HepG2 (cell line): ENCODE measurements around the gene AMER3. TPM values are rescaled to one million over a fixed set of nuclear protein-coding genes. Genes with fewer than 3 reads are reported as not detected.

Experiments used
- GTF3A ChIP-seq: sonication (generic); formaldehyde crosslinking; conservative IDR thresholded peaks from 2 replicates; pipeline ENCODE4 v1.4.0; 2020; ENCODE audit warnings: mild to moderate bottlenecking, missing genetic modification reagents
- GZF1 ChIP-seq: sonication (generic); formaldehyde crosslinking; IDR thresholded peaks from 2 replicates; pipeline ENCODE4 v1.5.1; 2020; ENCODE audit warnings: mild to moderate bottlenecking, missing genetic modification reagents
- HNF1A ChIP-seq, 2 experiments: sonication (generic) in 1 of 2; formaldehyde crosslinking in 1 of 2; IDR thresholded peaks; 2 replicates each; pipeline versions ENCODE4 v1.4.0 to v1.6.1; 2016 to 2020; ENCODE audit warnings: borderline replicate concordance in 1 of 2, low read depth in 1 of 2, mild to moderate bottlenecking in 1 of 2, missing genetic modification reagents in 1 of 2
- KAT2B ChIP-seq: fragments of 150-350 bp; IDR thresholded peaks from 2 replicates; pipeline ENCODE4 v1.6.1; 2014; ENCODE audit warnings: low read depth, low read length, borderline replicate concordance
- KDM5B ChIP-seq: sonication (generic); formaldehyde crosslinking; IDR thresholded peaks from 2 replicates; pipeline ENCODE4 v1.4.0; 2020; ENCODE audit warnings: missing genetic modification reagents, mild to moderate bottlenecking, borderline replicate concordance
- PRMT3 ChIP-seq: sonication (generic); formaldehyde crosslinking; IDR thresholded peaks from 2 replicates; pipeline ENCODE4 v1.8.1; 2022; ENCODE audit warnings: low read depth, mild to moderate bottlenecking, moderate library complexity, missing genetic modification reagents, borderline replicate concordance
- PTBP1 ChIP-seq: fragments of 200-400 bp; formaldehyde crosslinking; IDR thresholded peaks from 2 replicates; pipeline ENCODE4 v1.6.1; 2018; ENCODE audit warnings: low read length, low read depth; ENCODE audit not compliant: poor library complexity, severe bottlenecking
- SIN3B ChIP-seq: fragments of 150-350 bp; IDR thresholded peaks from 2 replicates; pipeline ENCODE4 v1.6.1; 2014; ENCODE audit warnings: low read length
- SMAD3 ChIP-seq: sonication (generic); formaldehyde crosslinking; IDR thresholded peaks from 2 replicates; pipeline ENCODE4 v1.4.0; 2020; ENCODE audit warnings: missing genetic modification reagents
- ZBTB20 ChIP-seq: sonication (generic); formaldehyde crosslinking; IDR thresholded peaks from 2 replicates; pipeline ENCODE4 v1.8.1; 2023; ENCODE audit warnings: missing genetic modification reagents, low read depth, mild to moderate bottlenecking, borderline replicate concordance
- ZKSCAN1 ChIP-seq: fragments of 150-350 bp; IDR thresholded peaks from 2 replicates; pipeline ENCODE4 v1.6.1; 2014; ENCODE audit warnings: low read length
- ZMAT3 ChIP-seq: sonication (generic); formaldehyde crosslinking; conservative IDR thresholded peaks from 2 replicates; pipeline ENCODE4 v1.7.0; 2021; ENCODE audit warnings: missing genetic modification reagents
- ZNF230 ChIP-seq: sonication (generic); formaldehyde crosslinking; IDR thresholded peaks from 2 replicates; pipeline ENCODE4 v1.4.0; 2020; ENCODE audit warnings: mild to moderate bottlenecking, missing genetic modification reagents
- ZNF329 ChIP-seq: sonication (generic); formaldehyde crosslinking; IDR thresholded peaks from 2 replicates; pipeline ENCODE4 v1.9.0; 2021; ENCODE audit warnings: low read depth, mild to moderate bottlenecking, missing genetic modification reagents
- ZNF496 ChIP-seq: sonication (generic); formaldehyde crosslinking; IDR thresholded peaks from 2 replicates; pipeline ENCODE4 v1.8.1; 2023; ENCODE audit warnings: mild to moderate bottlenecking, moderate library complexity, missing genetic modification reagents; ENCODE audit not compliant: insufficient replicate concordance
- ZNF672 ChIP-seq: sonication (generic); formaldehyde crosslinking; IDR thresholded peaks from 2 replicates; pipeline ENCODE4 v1.8.1; 2022; ENCODE audit warnings: missing genetic modification reagents
- polyA plus RNA-seq, 8 experiments: library from polyadenylated mRNA; depleted of rRNA in 3 of 8; stranded (reverse) in 7 of 8; unstranded in 1 of 8; fragments of >200 nt; fragmentation: Illumina TruSeq in 4 of 8; extraction: Trizol in 4 of 8; gene quantifications; 2 replicates each; pipeline versions ENCODE4 v1.2.1 to v1.2.3, GENCODE V29; 2011 to 2016; ENCODE audit warnings: low read depth in 4 of 8, missing spikeins in 1 of 8, mixed read lengths in 1 of 8; ENCODE audit not compliant: insufficient read depth in 1 of 8
- total RNA-seq, 5 experiments: library from RNA; depleted of rRNA; stranded (reverse); fragments of >200 nt; fragmentation: Illumina TruSeq; extraction: Trizol; gene quantifications; 2 replicates each; pipeline ENCODE4 v1.2.3, GENCODE V29; 2016; ENCODE audit warnings: low read depth in 1 of 5
- TF ChIP-seq, protein P1 (sequence below), 2 experiments: sonication (generic) in 1 of 2; formaldehyde crosslinking in 1 of 2; IDR thresholded peaks; 2 replicates each; pipeline versions ENCODE4 v1.5.1 to v1.6.1; 2011 to 2020; ENCODE audit warnings: borderline replicate concordance in 1 of 2, low read depth in 1 of 2, low read length in 1 of 2, mild to moderate bottlenecking in 1 of 2, missing genetic modification reagents in 1 of 2, moderate library complexity in 1 of 2
- TF ChIP-seq, protein P2 (sequence below): sonication (generic); formaldehyde crosslinking; IDR thresholded peaks from 2 replicates; pipeline ENCODE4 v1.4.0; 2020; ENCODE audit warnings: missing genetic modification reagents

Gene AMER3
- total and polyA plus RNA-seq, 2 of the 13 experiments (the other 11 are each of a cell fraction or from before 2014, with no cell fraction given): not detected

DNA sequence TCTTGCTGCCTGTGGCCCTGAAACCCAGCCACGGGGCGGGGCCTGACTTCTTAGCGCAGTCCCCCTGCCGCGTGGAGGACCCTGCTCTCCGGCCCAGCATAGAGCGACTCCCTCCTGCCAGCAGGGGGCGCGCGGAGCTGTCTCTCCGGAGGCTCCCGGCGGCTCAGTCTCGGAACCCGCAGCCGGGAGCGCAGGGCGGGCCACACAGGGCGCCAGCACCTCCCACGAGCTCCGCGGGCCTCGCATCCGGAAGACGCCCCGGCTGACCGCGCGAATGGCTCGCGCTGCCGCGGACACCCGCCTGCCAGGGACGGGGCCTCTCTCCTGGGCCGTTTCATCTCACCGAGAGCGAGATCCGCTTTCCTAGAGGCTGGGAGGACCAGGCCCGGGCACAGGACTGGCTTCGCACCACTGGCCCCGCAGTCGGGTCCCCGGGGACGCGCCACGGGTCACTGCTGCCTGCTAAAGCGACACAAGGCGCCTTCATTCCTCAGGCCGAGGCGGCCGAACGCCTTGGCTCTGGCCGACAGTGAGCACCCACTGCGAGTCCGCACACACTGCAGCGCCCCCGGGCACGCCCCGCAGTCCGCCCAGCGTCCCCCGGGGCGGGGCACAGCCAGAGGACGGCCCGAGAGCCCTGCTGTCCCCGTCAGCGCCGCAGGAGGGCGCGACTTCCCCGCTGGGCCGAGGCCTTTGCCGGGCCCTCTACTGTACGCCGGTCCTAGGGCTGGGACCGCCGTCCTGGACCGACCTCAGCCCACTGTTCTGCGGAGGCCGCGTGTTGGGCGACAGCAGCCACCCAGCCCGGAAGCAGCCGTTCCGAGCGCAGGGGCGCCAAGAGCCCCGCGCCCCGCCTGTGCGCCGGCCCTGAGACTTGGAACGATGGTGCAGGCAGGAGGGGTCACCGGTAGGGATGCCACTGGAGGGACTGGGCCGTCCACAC, 42.4 kb downstream of the AMER3 start (continued):
- TF ChIP-seq, protein P1, sequence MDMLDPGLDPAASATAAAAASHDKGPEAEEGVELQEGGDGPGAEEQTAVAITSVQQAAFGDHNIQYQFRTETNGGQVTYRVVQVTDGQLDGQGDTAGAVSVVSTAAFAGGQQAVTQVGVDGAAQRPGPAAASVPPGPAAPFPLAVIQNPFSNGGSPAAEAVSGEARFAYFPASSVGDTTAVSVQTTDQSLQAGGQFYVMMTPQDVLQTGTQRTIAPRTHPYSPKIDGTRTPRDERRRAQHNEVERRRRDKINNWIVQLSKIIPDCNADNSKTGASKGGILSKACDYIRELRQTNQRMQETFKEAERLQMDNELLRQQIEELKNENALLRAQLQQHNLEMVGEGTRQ (IDR thresholded peaks at IDR 0.05; ENCODE audit: low read depth, low read length): no peak
- TF ChIP-seq, protein P1 (CRISPR knock-in tag; IDR thresholded peaks at IDR 0.05; ENCODE audit: borderline replicate concordance): no peak
- TF ChIP-seq SIN3B: 0 out of 2 replicates have a peak, but pooled peaks have one; percentile 1
- TF ChIP-seq, protein P2, sequence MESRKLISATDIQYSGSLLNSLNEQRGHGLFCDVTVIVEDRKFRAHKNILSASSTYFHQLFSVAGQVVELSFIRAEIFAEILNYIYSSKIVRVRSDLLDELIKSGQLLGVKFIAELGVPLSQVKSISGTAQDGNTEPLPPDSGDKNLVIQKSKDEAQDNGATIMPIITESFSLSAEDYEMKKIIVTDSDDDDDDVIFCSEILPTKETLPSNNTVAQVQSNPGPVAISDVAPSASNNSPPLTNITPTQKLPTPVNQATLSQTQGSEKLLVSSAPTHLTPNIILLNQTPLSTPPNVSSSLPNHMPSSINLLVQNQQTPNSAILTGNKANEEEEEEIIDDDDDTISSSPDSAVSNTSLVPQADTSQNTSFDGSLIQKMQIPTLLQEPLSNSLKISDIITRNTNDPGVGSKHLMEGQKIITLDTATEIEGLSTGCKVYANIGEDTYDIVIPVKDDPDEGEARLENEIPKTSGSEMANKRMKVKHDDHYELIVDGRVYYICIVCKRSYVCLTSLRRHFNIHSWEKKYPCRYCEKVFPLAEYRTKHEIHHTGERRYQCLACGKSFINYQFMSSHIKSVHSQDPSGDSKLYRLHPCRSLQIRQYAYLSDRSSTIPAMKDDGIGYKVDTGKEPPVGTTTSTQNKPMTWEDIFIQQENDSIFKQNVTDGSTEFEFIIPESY (CRISPR knock-in tag): peak; percentile 70; the same call in 1 of the 2 replicates
- 0 out of 2 replicates have a peak, but pooled peaks have one; percentile 4 for TF ChIP-seq ZNF672 (CRISPR knock-in tag)
- TF ChIP-seq ZBTB20 (CRISPR knock-in tag): no peak
- no peak for TF ChIP-seq PRMT3 (CRISPR knock-in tag)
- peak; percentile 92 for TF ChIP-seq KDM5B
- TF ChIP-seq ZNF230 (CRISPR knock-in tag): peak; percentile 97
- TF ChIP-seq GZF1 (CRISPR knock-in tag): no peak
- TF ChIP-seq ZNF329 (CRISPR knock-in tag): peak; percentile 37; the same call in 1 of the 2 replicates
- no peak for TF ChIP-seq PTBP1
- peak; percentile 97 for TF ChIP-seq ZMAT3 (CRISPR knock-in tag)
- TF ChIP-seq SMAD3 (CRISPR knock-in tag): peak; percentile 8; the same call in 1 of the 2 replicates
- TF ChIP-seq HNF1A (IDR thresholded peaks at IDR 0.05; ENCODE audit: low read depth): no peak
- TF ChIP-seq HNF1A (CRISPR knock-in tag; IDR thresholded peaks at IDR 0.05; ENCODE audit: borderline replicate concordance): peak; percentile 36; the same call in 1 of the 2 replicates
- no peak for TF ChIP-seq GTF3A (CRISPR knock-in tag)
- TF ChIP-seq ZNF496 (CRISPR knock-in tag): no peak
- TF ChIP-seq ZKSCAN1: no peak
- no peak for TF ChIP-seq KAT2B
